GM12801 (cell line): Measurements from ENCODE around the gene C11orf58.

Experiments used
- TF ChIP-seq, protein P1 (sequence below): IDR thresholded peaks from one replicate; pipeline ENCODE4 v1.5.1; 2011; ENCODE audit warnings: control low read depth; ENCODE audit not compliant: insufficient read length; ENCODE audit errors: extremely low read depth

The C11orf58 gene

DNA sequence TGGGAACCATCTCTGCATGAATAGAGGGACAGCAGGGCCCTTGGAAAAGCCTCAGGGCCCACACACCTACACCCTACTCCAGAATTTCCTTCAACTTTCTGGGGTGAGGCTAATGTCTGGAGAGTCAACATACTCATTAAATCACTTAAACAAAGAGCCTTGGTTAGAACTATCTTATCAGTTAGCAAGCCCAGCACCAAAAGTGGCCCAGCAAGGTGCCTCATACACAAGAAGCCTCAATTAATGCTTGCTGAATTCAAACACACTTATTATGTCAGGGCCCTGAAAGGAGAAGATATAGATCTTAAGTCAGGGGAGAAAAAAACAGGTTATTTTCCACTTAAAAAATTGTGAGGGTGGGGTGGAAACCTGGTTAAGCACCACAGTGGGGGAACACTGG is 61.4 kb downstream of the C11orf58 start:
- TF ChIP-seq, protein P1, sequence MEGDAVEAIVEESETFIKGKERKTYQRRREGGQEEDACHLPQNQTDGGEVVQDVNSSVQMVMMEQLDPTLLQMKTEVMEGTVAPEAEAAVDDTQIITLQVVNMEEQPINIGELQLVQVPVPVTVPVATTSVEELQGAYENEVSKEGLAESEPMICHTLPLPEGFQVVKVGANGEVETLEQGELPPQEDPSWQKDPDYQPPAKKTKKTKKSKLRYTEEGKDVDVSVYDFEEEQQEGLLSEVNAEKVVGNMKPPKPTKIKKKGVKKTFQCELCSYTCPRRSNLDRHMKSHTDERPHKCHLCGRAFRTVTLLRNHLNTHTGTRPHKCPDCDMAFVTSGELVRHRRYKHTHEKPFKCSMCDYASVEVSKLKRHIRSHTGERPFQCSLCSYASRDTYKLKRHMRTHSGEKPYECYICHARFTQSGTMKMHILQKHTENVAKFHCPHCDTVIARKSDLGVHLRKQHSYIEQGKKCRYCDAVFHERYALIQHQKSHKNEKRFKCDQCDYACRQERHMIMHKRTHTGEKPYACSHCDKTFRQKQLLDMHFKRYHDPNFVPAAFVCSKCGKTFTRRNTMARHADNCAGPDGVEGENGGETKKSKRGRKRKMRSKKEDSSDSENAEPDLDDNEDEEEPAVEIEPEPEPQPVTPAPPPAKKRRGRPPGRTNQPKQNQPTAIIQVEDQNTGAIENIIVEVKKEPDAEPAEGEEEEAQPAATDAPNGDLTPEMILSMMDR = no peak

DNA sequence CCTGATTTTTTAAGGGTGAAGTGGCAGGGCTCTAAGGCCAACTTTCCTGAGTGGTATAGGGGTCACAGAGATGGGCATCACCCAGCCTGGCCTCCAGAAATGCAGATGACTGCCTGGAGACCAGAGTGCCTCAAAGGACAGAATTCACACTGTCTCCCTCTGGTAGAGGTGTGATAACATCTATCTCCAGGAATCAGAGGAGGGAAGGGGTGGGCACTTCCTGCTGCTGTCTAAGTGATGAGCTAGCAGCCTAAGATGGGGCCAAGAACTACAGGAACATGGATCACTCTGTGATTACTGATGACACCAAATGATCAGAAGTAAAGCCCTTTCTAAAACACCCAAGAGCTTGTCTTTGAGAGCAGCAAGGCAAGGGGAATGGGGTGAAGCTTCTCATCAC is 61.9 kb downstream of the C11orf58 start:
- TF ChIP-seq, protein P1 = no peak

DNA sequence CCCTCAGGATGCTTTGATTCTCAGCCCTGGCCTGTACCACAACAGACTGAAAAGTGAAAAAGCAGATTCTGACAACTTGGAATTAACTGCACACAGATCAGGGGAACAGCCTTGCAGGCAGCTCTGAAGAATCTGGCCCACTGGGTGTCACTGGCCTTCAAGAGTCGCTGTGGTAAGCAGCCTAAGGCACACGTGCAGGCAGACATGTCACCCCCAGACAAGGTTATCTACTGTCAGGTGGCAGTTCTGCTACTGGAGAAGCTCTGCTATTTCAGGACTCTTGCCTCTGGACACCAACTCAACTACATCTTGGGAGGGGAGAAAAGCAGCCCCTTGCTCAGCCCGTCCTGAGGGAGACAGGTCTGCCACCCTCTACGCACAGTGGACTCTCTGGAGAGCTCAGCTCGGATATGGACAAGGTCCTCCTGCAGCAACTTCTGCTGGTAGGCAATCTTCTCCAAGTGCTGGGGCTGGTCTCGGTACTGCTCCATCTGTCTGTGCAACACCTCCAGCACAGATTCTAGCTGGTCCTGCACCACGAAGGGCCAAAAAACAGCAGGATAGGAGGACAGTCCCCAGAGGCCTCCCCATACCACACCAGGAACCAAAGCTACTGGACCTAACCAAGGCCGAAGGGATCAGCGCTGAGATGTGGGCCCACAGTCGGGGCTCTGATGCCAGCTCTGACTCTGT is 63.0 kb downstream of the C11orf58 start:
- TF ChIP-seq, protein P1 = no peak

DNA sequence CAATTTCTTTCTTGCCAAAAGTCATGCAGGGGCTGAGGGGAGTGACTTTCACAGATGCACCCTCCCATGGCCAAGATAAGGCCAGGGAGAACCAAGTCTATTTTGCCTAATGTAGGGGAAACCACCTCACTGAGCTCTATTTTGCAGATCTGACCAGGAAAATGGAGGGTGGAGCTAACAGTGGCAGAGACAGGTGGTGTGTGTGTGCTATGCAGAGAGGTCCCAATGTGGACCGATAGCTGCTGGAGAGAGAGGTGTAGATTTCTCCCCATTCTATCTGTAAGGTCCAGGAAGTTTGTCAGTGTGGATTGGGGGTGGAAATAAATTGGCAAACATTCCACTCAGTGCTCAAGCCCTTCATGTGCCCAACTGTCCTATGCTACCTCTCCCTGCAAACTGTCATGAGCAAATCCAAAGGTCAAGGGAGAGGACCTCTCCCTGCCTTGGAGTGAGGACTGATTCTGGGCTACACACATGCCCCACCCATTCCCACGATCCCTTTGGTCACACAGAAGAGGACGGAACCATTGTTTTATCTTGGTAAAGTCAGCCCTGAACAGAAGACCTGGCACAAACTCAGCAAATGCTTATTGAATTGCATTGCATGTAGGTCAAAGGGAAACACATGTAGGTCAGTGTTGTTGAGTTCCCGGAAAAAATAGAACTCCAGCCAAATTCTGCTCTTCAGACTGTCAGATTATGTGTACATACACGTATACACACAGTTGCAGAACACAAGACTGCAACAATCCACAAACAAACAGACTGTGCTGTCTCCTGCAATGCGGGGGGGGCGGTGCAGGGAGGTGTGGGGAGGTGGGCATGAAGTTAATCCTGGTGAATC is 65.9 kb downstream of the C11orf58 start:
- TF ChIP-seq, protein P1 = no peak

DNA sequence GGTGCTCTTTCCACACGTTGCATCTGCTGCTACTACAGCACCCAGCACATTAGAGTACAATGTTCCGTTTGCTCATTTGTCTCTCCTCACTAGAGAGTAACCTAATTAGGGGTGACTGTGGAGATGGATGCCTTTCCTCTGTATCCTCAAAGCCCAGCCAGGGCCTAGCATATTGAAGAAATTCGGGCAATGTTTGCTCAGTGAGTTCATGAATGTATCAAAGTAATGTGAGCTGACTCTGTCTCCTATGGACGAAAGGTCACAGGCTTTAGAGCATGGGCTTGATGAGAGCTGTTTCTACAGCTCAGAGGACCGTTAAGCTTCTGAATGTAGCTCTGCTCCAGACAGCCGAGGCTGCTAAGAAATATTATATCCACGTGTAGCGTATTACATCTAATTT is 67.5 kb downstream of the C11orf58 start:
- TF ChIP-seq, protein P1 = no peak

DNA sequence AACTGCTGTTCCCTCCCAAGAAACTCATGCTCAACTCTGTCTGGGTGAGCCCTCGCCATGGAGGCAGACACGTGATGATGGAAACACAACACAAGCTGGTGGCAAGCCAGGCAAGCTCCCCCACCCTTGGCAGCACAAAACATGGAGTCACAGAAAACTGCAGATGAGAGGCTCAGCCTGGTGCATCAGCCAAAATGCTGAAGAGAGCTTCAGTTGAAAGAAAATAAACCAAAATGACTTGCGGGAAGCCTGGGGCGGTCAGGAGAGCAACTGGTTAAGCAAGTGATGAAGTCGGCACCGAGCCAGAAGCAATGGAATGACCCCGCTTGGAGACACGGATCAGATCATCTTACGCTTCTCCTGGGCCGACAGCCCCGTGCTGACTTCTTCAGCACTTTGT is 68.3 kb downstream of the C11orf58 start:
- TF ChIP-seq, protein P1 = no peak

DNA sequence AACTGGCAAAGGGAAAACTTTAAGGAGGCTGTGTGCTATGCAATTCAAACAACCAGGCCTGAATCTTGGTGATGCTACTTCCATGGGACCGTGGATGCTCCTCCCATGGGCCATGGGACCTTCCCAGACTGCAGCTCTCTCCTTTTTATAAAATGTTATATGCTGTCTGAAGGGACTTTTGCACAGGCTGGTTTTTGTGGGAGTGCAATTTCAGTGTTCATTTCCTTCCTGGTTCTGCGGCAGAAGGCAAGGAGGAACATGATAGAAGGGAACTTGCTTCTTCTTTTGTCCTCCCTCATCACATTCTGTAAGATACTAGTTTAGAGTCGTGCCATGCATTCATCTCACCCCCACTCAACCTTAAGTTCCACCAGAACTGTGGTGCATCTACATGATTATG is 68.9 kb downstream of the C11orf58 start:
- TF ChIP-seq, protein P1 = no peak
